GM19035 (cell line): Measurements from ENCODE around the gene ZC3HAV1.
"Not testable (repeated sequence)": the region's sequence is repeated elsewhere in the genome, so short reads cannot be mapped to it uniquely, and the experiment has no call there.

Experiments used
- ATAC-seq: cut with Tn5 transposase; IDR thresholded peaks from one replicate; pipeline ENCODE4 v1.9.1; 2021; ENCODE audit not compliant: unreplicated experiment

Gene ZC3HAV1

GRCh38 chr7:139088268-139088667 is 21.3 kb downstream of the ZC3HAV1 start:
- no peak for ATAC-seq

DNA sequence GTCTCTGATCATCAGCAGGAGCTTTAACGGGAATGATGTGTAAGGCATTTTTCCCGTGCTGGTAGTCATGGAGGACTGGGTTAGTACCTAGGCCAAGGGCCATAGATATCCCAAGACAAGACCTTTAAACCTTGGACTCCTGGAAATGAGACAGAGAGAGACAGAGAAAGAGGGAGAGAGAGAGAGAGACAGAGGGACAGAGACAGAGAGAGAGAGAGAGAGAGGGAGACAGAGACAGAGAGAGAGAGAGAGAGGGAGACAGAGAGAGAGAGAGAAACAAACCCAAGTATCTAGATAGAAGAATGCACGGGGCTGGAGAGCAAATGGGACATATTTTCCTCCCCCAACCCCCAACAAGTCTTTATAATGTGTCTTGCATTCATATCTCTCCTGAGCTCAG is 22.3 kb downstream of the ZC3HAV1 start:
- ATAC-seq, result no peak

GRCh38 chr7:139086454-139086853 is 23.1 kb downstream of the ZC3HAV1 start:
- ATAC-seq, result no peak

DNA sequence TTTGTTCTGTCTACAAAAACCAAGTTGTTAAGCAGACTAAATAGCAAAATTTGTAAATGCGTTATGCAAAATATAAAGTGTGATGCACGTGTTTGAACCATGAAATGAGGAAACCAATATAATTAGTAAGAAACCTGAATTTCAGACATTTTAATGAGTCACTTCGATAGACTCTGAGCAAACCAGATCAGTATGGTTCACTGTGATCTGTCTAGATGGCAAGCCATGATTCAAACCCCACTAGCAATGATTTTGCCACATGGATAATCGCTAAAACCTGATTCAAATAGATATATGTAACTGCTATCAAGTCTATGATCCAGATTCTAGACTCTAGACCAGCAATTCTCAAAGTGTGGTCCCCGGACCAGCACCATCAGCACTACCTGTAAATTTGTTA is 24.8 kb downstream of the ZC3HAV1 start:
- no peak for ATAC-seq

- ATAC-seq, result no peak
Measured at GRCh38 chr7:139081584-139081983, 27.9 kb downstream of the ZC3HAV1 start.

- ATAC-seq, result no peak
Measured at GRCh38 chr7:139080905-139081304, 28.6 kb downstream of the ZC3HAV1 start.

DNA sequence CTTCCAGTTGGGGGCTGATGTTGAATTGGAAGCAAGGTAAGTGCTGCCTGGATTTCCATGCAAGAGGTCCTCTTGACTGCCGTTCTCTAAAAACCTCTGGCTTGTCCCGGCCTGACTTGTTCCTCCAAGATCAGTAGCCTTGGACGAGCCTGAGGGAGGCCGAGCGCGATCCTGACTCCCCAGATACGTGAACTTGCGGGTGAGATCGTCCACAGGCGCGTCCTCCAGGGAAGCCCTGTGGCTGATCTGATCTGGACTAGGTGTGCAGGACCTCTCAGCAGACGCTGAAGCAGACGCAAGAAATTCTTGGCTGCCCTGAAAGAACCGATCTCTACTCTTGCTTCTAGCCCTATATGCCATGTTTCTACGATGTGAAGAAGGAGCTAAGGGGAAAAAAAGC is 29.7 kb downstream of the ZC3HAV1 start:
- ATAC-seq, result no peak

- ATAC-seq, result no peak
Measured at GRCh38 chr7:139078911-139079310, 30.6 kb downstream of the ZC3HAV1 start.

GRCh38 chr7:139078399-139078798 is 31.1 kb downstream of the ZC3HAV1 start:
- no peak for ATAC-seq

DNA sequence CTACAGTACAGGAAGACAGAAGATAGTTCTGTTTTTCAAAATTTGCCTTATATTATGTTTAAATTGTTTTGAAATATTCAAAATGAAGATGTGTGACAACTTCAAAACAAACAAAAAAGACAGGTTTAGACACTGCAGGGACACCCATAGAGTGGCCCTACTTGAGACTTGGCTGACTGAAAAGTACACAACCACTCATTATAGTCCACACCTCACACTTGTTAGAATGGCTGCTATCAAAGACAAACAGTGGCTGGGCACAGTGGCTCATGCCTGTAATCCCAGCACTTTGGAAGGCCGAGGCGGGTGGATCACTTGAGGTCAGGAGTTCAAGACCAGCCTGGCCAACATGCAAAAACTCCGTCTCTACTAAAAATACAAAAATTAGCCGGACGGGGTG is 31.8 kb downstream of the ZC3HAV1 start:
- ATAC-seq, result not testable (repeated sequence)

DNA sequence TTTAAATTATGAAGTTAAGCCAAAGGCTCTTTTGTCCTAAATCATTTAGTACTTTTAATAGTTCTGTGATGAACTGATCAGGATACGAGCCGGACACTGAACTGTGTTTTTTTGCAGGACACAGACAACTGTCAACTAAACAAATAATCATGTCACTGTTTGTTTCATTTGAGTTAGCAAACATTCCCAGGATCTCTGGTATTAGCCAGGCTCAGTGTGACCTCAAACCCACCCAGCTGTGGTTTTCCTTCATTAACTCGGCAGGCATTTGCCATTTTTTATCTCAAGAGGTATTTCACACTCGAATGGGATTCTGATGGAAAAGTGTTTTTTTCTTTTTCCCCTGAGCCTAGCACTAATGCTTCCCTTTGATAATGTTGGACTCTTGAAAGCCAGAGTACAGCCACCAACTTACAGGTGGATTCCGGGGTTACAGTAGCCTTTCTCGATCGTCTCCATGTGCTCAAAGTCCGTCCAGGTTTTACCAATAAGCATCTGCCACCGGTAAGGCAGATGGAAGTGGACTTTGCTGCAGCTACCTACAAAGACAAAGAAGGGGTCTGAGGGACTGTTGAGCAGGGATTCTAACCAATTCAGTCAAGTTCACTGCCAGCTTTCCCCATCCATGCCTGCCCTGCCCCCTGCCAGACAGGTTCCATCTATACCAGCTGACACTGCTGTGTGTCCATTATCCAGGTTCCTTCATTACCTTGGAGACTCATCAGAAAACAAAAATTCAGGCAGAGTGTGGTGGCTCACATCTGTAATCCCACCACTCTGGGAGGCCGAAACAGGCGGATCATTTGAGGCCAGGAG is 33.4 kb downstream of the ZC3HAV1 start:
- no peak for ATAC-seq

- ATAC-seq, result peak; percentile 95
Measured at GRCh38 chr7:139075031-139075652, 34.4 kb downstream of the ZC3HAV1 start.

DNA sequence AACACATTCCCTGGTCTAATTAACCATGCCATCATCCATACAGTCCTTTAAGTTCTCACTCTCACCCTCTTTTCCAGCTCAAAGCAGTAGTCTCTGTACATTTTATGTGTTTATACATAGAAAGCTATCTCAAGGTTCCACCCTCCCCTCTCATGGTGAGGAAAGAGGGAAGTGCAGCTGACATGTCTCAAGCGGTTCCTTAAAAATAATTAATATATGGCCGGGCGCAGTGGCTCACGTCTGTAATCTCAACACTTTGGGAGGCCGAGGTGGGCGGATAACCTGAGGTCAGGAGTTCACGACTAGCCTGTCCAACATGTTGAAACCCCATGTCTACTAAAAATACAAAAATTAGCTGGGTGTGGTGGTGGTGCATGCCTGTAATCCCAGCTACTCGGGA is 36.7 kb downstream of the ZC3HAV1 start:
- no peak for ATAC-seq

DNA sequence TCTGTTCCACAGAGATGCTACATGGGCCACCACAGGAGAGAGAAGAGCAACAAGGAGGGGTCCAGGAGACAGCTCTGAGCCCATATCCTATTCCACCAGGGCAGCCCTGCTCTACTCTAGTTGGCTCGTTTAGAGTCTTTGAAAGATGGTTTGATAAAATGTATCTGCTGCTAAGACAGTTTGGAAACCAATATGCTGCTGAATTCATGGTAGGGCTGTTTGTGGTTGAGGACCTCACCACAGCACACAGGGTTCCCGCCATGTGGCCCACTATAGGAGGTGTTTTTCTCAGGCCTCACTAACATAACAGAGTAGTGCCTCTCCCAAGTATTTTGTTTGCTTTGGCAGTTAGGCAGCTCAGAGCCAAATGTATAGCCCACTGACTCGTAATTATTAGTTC is 37.8 kb downstream of the ZC3HAV1 start:
- no peak for ATAC-seq

DNA sequence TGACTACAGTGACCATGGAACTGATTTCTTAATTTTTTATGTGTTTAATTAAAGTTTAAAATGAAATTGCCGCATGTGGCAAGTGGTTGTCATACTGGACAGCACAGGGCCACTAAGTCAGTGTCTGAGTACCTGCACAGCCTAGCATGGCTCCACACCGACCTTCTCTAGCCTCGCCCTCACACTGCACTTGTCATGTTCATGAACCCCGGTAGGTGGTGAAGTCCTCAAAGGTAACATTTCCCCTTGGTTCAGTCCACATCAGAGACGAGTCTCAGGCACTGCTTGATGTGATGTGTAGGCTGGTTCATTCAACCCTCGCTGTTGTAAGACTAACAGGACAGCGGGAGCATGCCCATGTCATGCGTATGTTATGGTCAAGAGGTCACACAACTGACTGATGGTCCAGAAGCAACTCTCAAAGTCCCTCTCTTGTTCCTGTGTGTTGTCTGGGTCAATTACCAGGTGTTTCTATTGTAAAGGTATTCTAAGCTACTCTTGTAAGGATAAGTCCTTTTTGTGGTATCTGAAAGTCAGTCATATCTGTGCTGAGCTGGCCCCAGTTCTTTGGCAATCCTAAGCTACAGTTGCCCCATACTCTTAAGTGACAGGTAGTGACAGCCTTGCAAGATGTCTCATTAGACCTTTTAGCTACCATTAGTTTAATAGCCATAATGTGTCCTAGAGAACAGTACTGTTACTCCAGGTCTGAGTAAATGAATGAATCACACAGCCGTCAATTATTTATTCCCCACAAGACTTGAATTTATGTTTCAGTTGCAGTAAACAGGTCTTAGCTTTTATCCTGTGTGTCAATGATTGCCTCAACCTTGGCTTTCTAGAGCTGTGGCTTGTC is 40.7 kb downstream of the ZC3HAV1 start:
- no peak for ATAC-seq

DNA sequence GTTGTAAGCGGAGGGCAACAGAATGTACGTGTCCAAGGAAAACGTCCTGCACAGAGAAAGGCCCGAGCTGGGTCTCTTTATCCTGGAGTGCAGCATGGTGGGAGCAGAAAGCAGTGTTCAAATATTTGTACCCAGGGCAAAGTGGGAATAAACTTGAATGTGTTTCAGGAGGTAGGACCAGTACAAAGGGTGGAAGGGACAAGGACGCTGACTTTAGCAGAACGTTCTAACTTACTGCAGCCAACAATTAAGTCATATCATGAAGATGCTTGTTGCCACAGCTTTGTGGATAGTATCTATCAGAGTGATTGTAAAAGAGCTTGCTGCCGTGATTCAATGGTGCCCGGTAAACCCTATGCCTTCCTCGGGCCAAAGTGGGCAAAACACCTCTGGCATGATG is 43.2 kb downstream of the ZC3HAV1 start:
- ATAC-seq, result no peak

GRCh38 chr7:139065323-139065722 is 44.2 kb downstream of the ZC3HAV1 start:
- no peak for ATAC-seq

DNA sequence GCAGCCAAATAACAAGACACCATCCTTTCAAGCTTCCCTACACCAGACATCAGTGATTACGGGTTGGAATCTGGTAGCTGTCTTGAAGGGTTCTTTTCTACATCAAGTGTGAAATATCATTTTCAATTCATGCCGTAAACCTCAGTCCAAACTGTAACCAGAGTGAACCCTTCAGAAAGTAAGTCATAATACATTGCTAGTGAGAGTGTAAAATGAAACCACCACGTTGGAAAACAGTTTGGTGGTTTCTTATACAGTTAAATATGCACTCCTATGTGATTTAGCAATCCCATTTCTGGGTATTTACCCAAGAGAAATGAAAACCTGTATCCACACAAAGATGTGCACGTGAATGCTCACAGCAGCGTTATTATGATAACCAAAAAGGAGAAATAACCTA is 48.1 kb downstream of the ZC3HAV1 start:
- ATAC-seq, result no peak

GRCh38 chr7:139060695-139061237 is 48.8 kb downstream of the ZC3HAV1 start:
- no peak for ATAC-seq

DNA sequence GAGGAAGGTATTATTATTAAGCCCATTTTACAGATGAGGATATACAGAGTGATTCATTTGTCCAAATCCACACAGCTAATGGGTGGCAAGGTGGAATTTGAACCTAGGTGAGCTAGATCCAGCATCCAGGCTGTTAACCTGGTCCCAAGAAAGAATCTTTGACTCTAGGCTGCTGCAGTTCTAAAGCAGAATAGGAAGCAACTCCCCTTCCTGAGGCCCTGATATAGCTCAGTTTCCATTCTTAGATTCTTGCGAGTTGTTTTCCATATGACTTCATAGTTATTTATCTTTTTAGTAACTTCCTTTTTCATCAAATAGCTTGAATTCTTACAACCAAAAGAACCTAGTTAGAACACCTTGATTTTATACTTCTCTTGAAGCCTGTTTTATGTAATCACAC is 49.6 kb downstream of the ZC3HAV1 start:
- no peak for ATAC-seq

DNA sequence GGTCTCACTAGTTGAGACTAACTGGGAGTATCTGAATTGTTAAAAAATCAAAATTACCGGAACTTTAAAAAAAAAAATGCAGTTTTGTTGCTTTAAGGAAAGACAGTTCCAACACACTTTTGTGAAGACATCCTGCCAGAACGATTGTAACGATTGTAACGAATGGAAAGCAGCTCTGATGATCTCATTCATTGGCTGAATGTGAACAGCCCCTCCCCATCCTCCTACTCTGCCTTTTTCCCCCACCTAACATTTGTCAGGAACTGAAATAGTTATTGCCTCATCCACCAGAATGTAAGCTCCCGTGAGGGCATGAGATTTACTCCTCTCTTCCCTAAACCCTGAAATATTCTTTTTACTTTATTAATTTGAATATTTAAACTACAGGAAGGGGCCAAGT is 50.6 kb downstream of the ZC3HAV1 start:
- ATAC-seq, result no peak
